PFSK-1 (cell line): ENCODE data around the gene PEX7.

ENCODE experiments used
- POLR2AphosphoS5 ChIP-seq: IDR thresholded peaks from 2 replicates; pipeline ENCODE4 v1.6.1; 2012; ENCODE audit warnings: low read depth, mild to moderate bottlenecking, control low read depth, low read length, moderate library complexity
- TF ChIP-seq, protein P1 (sequence below), 2 experiments: IDR thresholded peaks; 2 replicates each; pipeline versions ENCODE4 v1.6.1 to v1.8.0; 2011 to 2012; ENCODE audit warnings: low read depth in 2 of 2, low read length in 2 of 2, control low read depth in 1 of 2, inconsistent platforms in 1 of 2, mild to moderate bottlenecking in 1 of 2, moderate library complexity in 1 of 2; ENCODE audit not compliant: insufficient read depth in 1 of 2

DNA sequence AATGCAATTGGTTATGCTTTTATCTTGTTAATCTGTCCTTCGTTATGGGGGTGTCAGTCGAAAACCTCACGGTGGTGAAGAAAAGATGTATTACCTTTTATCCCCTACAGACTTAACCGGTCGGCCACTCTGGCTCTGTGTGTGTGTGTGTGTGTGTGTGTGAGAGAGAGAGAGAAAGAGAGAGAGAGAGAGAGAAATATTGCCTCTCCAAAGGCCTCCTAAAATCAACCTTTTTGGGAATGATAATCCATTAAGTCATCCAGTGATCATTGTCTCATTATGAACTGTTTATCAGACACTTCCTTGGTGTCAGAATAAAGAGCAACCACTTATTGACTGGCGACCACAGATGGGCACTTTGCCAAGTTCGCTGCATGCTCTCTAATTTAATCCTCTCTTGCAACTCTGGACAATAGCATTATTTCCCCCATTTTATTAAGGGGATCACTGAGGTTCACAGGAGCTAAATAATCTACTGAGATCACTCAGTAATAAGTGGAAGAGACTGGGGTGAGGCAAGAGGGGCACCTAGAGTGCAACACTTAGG lies 130.4 kb downstream of the PEX7 start:
- no peak for TF ChIP-seq POLR2AphosphoS5
- TF ChIP-seq, protein P1, sequence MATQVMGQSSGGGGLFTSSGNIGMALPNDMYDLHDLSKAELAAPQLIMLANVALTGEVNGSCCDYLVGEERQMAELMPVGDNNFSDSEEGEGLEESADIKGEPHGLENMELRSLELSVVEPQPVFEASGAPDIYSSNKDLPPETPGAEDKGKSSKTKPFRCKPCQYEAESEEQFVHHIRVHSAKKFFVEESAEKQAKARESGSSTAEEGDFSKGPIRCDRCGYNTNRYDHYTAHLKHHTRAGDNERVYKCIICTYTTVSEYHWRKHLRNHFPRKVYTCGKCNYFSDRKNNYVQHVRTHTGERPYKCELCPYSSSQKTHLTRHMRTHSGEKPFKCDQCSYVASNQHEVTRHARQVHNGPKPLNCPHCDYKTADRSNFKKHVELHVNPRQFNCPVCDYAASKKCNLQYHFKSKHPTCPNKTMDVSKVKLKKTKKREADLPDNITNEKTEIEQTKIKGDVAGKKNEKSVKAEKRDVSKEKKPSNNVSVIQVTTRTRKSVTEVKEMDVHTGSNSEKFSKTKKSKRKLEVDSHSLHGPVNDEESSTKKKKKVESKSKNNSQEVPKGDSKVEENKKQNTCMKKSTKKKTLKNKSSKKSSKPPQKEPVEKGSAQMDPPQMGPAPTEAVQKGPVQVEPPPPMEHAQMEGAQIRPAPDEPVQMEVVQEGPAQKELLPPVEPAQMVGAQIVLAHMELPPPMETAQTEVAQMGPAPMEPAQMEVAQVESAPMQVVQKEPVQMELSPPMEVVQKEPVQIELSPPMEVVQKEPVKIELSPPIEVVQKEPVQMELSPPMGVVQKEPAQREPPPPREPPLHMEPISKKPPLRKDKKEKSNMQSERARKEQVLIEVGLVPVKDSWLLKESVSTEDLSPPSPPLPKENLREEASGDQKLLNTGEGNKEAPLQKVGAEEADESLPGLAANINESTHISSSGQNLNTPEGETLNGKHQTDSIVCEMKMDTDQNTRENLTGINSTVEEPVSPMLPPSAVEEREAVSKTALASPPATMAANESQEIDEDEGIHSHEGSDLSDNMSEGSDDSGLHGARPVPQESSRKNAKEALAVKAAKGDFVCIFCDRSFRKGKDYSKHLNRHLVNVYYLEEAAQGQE (IDR thresholded peaks at IDR 0.05; ENCODE audit: insufficient read depth in 1 of 2, low read depth in 2 of 2, low read length in 2 of 2): no peak
